H9 (cell line): ENCODE data around the gene C15orf40. TPM values are rescaled to one million over a fixed set of nuclear protein-coding genes. Genes with fewer than 3 reads are reported as not detected.

Experiments
- DNase-seq: peaks from one replicate; pipeline ENCODE4 v3.0.0-alpha.2; 2017
- H2AFZ ChIP-seq: one replicate; pipeline ENCODE4 v1.6.1; 2013; ENCODE audit warnings: mild to moderate bottlenecking, low read length, control low read depth, moderate library complexity
- H2AK5ac ChIP-seq: 2 replicates; pipeline ENCODE4 v1.6.1; 2013; ENCODE audit warnings: low read length, control low read depth, mixed read lengths; ENCODE audit not compliant: insufficient read length
- H2BK120ac ChIP-seq: one replicate; pipeline ENCODE4 v1.6.1; 2013; ENCODE audit warnings: low read depth, mild to moderate bottlenecking, low read length, control low read depth, inconsistent platforms; ENCODE audit not compliant: poor library complexity, severe bottlenecking
- H2BK12ac ChIP-seq: 2 replicates; pipeline ENCODE4 v1.6.1; 2013; ENCODE audit warnings: low read length, control low read depth, mixed read lengths, low read depth; ENCODE audit not compliant: insufficient read length
- H2BK15ac ChIP-seq: 2 replicates; pipeline ENCODE4 v1.6.1; 2013; ENCODE audit warnings: low read depth, low read length, control low read depth
- H2BK20ac ChIP-seq: one replicate; pipeline ENCODE4 v1.6.1; 2013; ENCODE audit warnings: low read depth, mild to moderate bottlenecking, low read length, control low read depth, inconsistent platforms; ENCODE audit not compliant: poor library complexity, severe bottlenecking
- H2BK5ac ChIP-seq: 2 replicates; pipeline ENCODE4 v1.6.1; 2013; ENCODE audit warnings: low read length, control low read depth, mixed read lengths; ENCODE audit not compliant: insufficient read length
- H3K14ac ChIP-seq: 2 replicates; pipeline ENCODE4 v1.6.1; 2013; ENCODE audit warnings: low read length, control low read depth; ENCODE audit not compliant: insufficient read depth
- H3K18ac ChIP-seq: 2 replicates; pipeline ENCODE4 v1.6.1; 2013; ENCODE audit warnings: low read depth, mild to moderate bottlenecking, mixed read lengths, low read length, control low read depth; ENCODE audit not compliant: insufficient read length
- H3K23ac ChIP-seq: 2 replicates; pipeline ENCODE4 v1.6.1; 2013; ENCODE audit warnings: low read length, control low read depth, mixed read lengths, low read depth; ENCODE audit not compliant: insufficient read length
- H3K23me2 ChIP-seq: 2 replicates; pipeline ENCODE4 v1.6.1; 2013; ENCODE audit warnings: low read depth, mild to moderate bottlenecking, mixed read lengths, low read length, control low read depth; ENCODE audit not compliant: insufficient read length, poor library complexity, severe bottlenecking
- H3K27ac ChIP-seq: 2 replicates; pipeline ENCODE4 v1.5.1; 2013; ENCODE audit warnings: low read length, control low read depth, mixed read lengths, low read depth; ENCODE audit not compliant: insufficient read length
- H3K27me3 ChIP-seq: 2 replicates; pipeline ENCODE4 v1.6.1; 2013; ENCODE audit warnings: low read length, control low read depth, inconsistent platforms; ENCODE audit not compliant: insufficient read depth
- H3K4ac ChIP-seq: 2 replicates; pipeline ENCODE4 v1.6.1; 2013; ENCODE audit warnings: low read depth, mild to moderate bottlenecking, control low read depth, inconsistent platforms, low read length, moderate library complexity
- H3K4me1 ChIP-seq: 2 replicates; pipeline ENCODE4 v1.6.1; 2013; ENCODE audit warnings: low read length, control low read depth, inconsistent platforms; ENCODE audit not compliant: insufficient read depth
- H3K4me2 ChIP-seq: 2 replicates; pipeline ENCODE4 v1.6.1; 2013; ENCODE audit warnings: low read length, control low read depth, mixed read lengths; ENCODE audit not compliant: insufficient read length, insufficient read depth
- H3K56ac ChIP-seq: 2 replicates; pipeline ENCODE4 v1.6.1; 2013; ENCODE audit warnings: low read depth, mild to moderate bottlenecking, mixed read lengths, low read length, control low read depth; ENCODE audit not compliant: insufficient read length
- H3K79me1 ChIP-seq: 2 replicates; pipeline ENCODE4 v1.6.1; 2013; ENCODE audit warnings: low read depth, mild to moderate bottlenecking, moderate library complexity, low read length, control low read depth, inconsistent platforms; ENCODE audit not compliant: insufficient read depth, poor library complexity, severe bottlenecking
- H3K79me2 ChIP-seq: 2 replicates; pipeline ENCODE4 v1.6.1; 2013; ENCODE audit warnings: low read length, control low read depth, inconsistent platforms; ENCODE audit not compliant: insufficient read depth
- H3K9ac ChIP-seq: 2 replicates; pipeline ENCODE4 v1.6.1; 2013; ENCODE audit warnings: low read length, control low read depth, mixed read lengths; ENCODE audit not compliant: insufficient read length; ENCODE audit errors: extremely low read depth
- H3K9me3 ChIP-seq: one replicate; pipeline ENCODE4 v1.6.1; 2013; ENCODE audit warnings: low read depth, low read length, inconsistent platforms; ENCODE audit not compliant: control insufficient read depth
- H3T11ph ChIP-seq: one replicate; pipeline ENCODE4 v1.6.1; 2013; ENCODE audit warnings: mild to moderate bottlenecking, low read length, control low read depth, inconsistent platforms
- H4K20me1 ChIP-seq: one replicate; pipeline ENCODE4 v1.6.1; 2013; ENCODE audit not compliant: control insufficient read depth, insufficient read length, insufficient read depth
- H4K5ac ChIP-seq: 2 replicates; pipeline ENCODE4 v1.6.1; 2013; ENCODE audit warnings: low read depth, mild to moderate bottlenecking, mixed read lengths, low read length, control low read depth; ENCODE audit not compliant: insufficient read length
- H4K8ac ChIP-seq: replicated peaks from 2 replicates; pipeline ENCODE4 v1.6.1; 2013; ENCODE audit warnings: low read length, control low read depth, mixed read lengths, low read depth; ENCODE audit not compliant: insufficient read length
- H4K91ac ChIP-seq: 2 replicates; pipeline ENCODE4 v1.6.1; 2013; ENCODE audit warnings: low read depth, mild to moderate bottlenecking, moderate library complexity, mixed read lengths, low read length, control low read depth; ENCODE audit not compliant: insufficient read length
- H3K27ac Mint-ChIP-seq, 3 experiments: 2 replicates in 2 of 3; 3 replicates in 1 of 3; pipeline ENCODE4 v1.8.0; 2020 to 2021; ENCODE audit warnings: mixed read lengths in 3 of 3, mild to moderate bottlenecking in 1 of 3, moderate library complexity in 1 of 3
- H3K27me3 Mint-ChIP-seq: 2 replicates; pipeline ENCODE4 v1.8.0; 2021; ENCODE audit warnings: low read depth, mild to moderate bottlenecking, moderate library complexity, mixed read lengths
- H3K36me3 Mint-ChIP-seq, 3 experiments: 2 replicates in 2 of 3; 3 replicates in 1 of 3; pipeline ENCODE4 v1.8.0; 2020 to 2021; ENCODE audit warnings: low read depth in 3 of 3, mixed read lengths in 3 of 3; ENCODE audit not compliant: insufficient read depth in 1 of 3
- H3K4me1 Mint-ChIP-seq, 2 experiments: 2 replicates each; pipeline ENCODE4 v1.8.0; 2020; ENCODE audit warnings: mixed read lengths in 2 of 2
- H3K4me3 Mint-ChIP-seq, 2 experiments: 2 replicates in 1 of 2; 3 replicates in 1 of 2; pipeline ENCODE4 v1.8.0; 2020 to 2021; ENCODE audit warnings: mild to moderate bottlenecking in 2 of 2, mixed read lengths in 2 of 2, moderate library complexity in 1 of 2
- H3K9me3 Mint-ChIP-seq, 2 experiments: 2 replicates in 1 of 2; 3 replicates in 1 of 2; pipeline ENCODE4 v1.8.0; 2020; ENCODE audit warnings: mild to moderate bottlenecking in 2 of 2, mixed read lengths in 2 of 2, moderate library complexity in 1 of 2
- WGBS: extraction: QIAGEN DNeasy Blood & Tissue Kit; methylation state at CpG from one replicate; pipeline ENCODE4 v1.1.7; 2013; ENCODE audit warnings: missing lambda C conversion rate, low lambda C conversion rate, mixed read lengths; ENCODE audit not compliant: insufficient read length; ENCODE audit errors: extremely low coverage; 5-methylcytosine and 5-hydroxymethylcytosine counted together
- total RNA-seq: library from RNA; stranded (reverse); gene quantifications from 2 replicates; pipeline ENCODE4 v1.2.1, GENCODE V29; 2021
- TF ChIP-seq, protein P1 (sequence below): fragments of 200-600 bp; sonication (generic); conservative IDR thresholded peaks from 3 replicates; pipeline ENCODE4 v1.8.0; 2021; ENCODE audit warnings: antibody characterized with exemption, mild to moderate bottlenecking

C15orf40 gene
- total RNA-seq, 1 experiment from 2014 or later: 11.5 TPM

DNA sequence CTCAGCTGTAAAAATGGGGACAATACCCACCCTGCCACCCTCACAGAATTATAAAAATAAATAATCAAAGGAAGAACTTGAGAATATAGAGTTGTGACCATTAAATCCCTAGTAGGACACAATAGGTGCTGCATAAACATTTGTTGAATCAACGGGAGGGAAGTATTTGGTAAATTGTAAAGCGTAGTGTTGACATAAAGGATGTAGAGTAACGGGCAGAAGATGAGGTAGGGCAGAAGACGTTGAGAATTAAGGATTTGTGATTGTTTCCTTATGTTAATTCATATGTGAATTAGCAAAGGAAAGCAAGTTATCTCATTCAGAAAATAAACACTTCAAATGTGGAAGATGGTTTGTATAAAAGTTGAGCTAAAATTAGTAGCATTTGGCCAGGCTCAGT lies 18.3 kb downstream of the C15orf40 start:
- WGBS: 100% methylated on average over 3 of the region's 4 CpGs
- Histone ChIP-seq H2BK12ac (no peak overlapping the region), H2BK20ac (no peak overlapping the region), H3K4me1 (no peaks in the 10 kb centered on the region), H3T11ph (no peak overlapping the region), H3K27ac (no peak overlapping the region), H4K20me1 (no peaks in the 10 kb centered on the region), H3K23me2 (no peaks in the 10 kb centered on the region), H3K56ac (no peak overlapping the region), H3K79me1 (no peaks in the 10 kb centered on the region), H3K23ac (no peak overlapping the region), H2AFZ (no peak overlapping the region), H3K4ac (no peak overlapping the region), H4K8ac (no peak overlapping the region), H2BK5ac (no peak overlapping the region), H2AK5ac (no peak overlapping the region), H3K79me2 (no peaks in the 10 kb centered on the region), H3K4me2 (no peak overlapping the region), H4K91ac (no peak overlapping the region), H3K9ac (no peak overlapping the region), H3K9me3 (no peaks in the 10 kb centered on the region), H3K27me3 (no peaks in the 10 kb centered on the region), H3K14ac (no peak overlapping the region), H2BK15ac (no peak overlapping the region), H2BK120ac (no peak overlapping the region), H3K18ac (no peak overlapping the region), H4K5ac (no peak overlapping the region)
- Mint-ChIP-seq H3K4me1 (no peaks in the 10 kb centered on the region), H3K9me3 (no peaks in the 10 kb centered on the region; a peak in 1 of 5 replicates), H3K27me3 (peaks cover 2% of the 10 kb centered on the region; the same call in 1 of the 2 replicates), H3K36me3 (peaks cover 6 to 27% (median 24%) of the 10 kb centered on the region in 3 experiments; a peak in 6 of 7 replicates), H3K27ac (no peak overlapping the region), H3K4me3 (no peak overlapping the region)
- TF ChIP-seq, protein P1, sequence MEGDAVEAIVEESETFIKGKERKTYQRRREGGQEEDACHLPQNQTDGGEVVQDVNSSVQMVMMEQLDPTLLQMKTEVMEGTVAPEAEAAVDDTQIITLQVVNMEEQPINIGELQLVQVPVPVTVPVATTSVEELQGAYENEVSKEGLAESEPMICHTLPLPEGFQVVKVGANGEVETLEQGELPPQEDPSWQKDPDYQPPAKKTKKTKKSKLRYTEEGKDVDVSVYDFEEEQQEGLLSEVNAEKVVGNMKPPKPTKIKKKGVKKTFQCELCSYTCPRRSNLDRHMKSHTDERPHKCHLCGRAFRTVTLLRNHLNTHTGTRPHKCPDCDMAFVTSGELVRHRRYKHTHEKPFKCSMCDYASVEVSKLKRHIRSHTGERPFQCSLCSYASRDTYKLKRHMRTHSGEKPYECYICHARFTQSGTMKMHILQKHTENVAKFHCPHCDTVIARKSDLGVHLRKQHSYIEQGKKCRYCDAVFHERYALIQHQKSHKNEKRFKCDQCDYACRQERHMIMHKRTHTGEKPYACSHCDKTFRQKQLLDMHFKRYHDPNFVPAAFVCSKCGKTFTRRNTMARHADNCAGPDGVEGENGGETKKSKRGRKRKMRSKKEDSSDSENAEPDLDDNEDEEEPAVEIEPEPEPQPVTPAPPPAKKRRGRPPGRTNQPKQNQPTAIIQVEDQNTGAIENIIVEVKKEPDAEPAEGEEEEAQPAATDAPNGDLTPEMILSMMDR: no peak
- DNase-seq: no peak
